Ramos (cell line): ENCODE data around the gene NFIB.

ENCODE experiments used
- in situ Hi-C: fragments of 300-500 bp; cut with MboI; formaldehyde crosslinking; loops from one replicate; pipeline ENCODE4 v1.14.3; 2022; ENCODE audit warnings: low sequenced_read_pairs; ENCODE audit not compliant: unreplicated experiment

NFIB gene

GRCh38 chr9:14313951-14314423 lies at the start of gene NFIB:
Gene NFIB, minus strand, starts transcription at chr9:14314141. Its CDS starts 630 bp downstream, at chr9:14313511.
- in situ Hi-C loops: no loop called here

DNA sequence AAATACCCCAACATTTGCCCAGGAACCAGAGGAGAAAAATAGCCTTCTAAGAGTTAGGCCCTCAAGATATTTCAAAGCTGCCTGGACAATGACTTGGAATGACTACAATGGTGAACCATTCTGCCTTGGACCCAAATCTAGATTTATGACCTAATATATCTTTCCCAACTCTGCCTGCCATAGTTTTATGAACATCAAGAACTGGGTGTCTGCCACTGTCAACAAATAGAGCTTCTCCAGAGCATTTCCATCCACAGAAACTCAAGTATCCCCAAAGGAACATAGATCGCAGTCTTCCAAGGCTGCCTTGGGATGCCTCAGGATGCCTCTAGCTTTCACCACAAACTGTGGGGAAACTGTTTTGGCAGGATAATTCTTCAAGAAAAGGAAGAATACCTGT lies 48.2 kb upstream of the NFIB start:
- in situ Hi-C loops: no loop called here

DNA sequence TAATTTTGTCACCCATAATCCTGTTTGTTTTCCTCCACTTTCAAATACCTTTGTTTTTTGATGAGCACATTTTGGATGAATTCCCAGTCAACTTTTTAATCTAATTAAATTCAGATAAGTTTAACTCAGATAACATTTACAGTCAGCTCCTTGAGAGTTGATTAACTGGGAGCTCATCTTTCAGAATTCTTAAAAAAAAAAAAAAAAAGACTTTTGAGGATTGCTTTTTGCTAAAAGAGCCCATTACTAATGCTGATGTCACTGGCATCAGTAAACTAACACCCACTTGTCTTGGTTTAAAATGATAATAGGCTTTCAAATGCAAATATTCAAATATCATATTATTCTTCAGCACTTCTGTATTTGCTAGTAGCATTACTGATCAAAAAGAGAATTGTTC lies 47.1 kb upstream of the NFIB start:
- in situ Hi-C loops: no loop called here

DNA sequence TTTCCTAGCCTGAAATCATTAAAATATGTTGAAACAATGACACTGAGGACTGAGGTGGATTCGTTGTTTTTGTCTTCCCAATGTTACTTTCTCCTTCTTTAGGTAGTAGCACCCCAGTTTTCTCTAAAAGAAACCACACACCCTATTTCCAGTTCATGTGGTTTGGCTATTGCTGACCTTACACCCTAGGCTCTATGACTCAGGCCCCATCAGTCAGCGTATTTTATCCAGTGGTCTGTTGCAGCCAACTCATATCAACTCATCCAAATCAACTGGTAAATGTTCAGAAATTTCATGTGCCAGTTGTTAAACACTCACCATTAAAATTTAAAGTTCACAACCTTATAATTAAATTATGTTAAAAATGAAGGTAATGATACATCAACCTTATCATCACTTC lies 44.6 kb upstream of the NFIB start:
- in situ Hi-C loops: loop anchor here (10.0 kb wide), 1 partner anchor 924 kb away; no protein-coding TSS in a partner anchor

DNA sequence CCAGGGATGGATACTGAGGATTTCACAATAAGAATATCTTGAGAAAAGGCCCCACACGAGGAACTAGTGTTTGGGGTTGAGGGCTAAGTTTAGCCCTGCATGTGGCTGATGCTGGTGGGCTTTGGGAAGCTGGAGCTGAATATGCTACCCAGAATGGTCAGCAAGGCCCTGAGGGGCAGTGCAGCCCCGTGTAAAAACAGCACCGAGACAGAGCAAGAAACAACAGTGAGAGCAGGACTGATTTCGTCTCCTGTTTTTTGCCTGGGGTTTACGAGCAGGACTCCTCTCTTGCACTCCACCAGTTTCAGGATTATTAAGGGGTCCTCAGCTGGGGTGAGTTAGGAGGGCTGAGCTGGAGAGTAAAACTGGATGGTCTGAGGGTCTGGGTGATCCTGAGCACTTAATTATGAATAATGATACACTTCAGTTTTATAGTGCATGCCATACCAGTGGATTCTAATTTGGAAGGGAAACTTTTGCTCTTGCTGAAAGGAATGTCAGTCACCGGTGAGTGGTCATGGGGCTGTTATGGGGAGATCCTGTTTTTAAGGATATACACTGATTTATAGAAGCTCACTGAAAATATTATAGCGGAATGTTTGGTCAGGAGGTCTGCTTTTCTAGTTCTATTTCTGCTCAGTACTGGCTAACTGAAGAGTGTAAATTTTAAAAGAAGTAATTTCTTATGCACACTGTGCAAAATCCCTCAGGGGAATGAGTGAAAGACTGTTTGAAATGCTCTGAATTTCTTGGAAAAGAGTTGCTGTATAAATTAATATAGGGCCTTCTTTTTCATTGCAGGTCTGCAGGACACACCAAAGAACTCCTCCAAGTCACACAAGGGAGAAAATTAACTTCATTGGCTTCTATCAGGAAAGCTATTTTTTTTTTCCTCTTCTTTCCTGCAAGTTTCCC lies 42.7 kb upstream of the NFIB start:
- in situ Hi-C loops: loop anchor here (10.0 kb wide), 1 partner anchor 922 kb away; no protein-coding TSS in a partner anchor

DNA sequence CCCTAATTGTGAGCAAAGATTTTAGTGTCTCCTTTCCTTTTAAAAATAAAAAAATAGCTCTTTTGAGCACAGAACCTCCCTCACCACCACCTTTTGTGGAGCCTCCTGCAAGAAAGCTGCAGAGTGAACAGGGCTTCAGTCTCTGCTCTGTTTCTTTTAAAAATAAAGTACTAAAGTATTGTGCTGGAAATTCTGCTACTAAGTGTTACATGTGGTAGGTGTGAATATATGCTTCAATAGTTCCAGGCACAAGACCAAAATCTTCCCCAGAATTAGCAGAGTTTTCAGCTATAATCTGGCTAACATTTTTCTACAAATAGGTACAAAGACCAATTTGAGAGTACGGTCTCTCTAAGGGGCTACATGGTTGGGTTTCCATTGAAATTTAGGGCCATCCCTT lies 40.3 kb upstream of the NFIB start:
- in situ Hi-C loops: loop anchor here (10.0 kb wide), 1 partner anchor 919 kb away; no protein-coding TSS in a partner anchor

DNA sequence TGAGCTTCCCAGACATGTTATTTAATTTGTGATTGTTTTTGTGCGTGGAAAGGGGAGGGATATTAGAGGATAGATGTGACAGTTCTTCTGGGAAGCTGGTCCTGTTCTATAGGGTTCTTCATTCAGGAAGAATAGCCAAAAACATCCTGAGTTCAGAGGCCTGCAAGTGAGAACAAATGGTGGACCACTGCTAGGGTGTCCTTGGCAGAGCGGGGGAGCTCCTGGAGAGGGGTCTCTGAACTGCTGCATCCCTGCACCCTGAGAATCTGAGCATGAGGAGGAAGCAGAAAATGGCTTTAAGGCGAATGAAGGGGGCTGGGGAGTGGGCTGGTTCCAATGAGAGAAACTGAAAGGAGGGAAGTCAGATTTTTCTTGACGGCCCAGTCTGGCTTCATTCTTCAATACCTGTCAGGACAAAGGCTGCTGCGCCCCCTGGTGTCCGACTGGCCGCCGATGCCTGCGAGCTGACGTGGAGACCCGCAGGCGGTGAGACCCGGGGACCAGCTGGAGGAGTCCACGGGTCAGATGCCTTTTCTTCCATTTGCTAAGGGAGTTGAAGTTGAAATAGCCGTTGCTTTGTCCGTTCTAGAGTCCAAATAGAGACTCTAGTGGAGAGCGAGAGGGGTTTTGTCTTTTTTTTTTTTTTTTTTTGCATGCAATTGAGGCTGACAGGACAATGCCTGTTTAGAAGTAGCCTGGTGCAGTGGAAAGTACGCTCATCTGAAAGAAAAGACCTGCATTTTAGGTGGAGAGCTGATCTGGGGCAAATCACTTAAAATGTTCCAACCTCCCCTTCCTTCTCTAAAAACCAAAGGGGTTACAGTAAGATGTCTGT lies 39.5 kb upstream of the NFIB start:
- in situ Hi-C loops: loop anchor here (10.0 kb wide), 1 partner anchor 919 kb away; no protein-coding TSS in a partner anchor

DNA sequence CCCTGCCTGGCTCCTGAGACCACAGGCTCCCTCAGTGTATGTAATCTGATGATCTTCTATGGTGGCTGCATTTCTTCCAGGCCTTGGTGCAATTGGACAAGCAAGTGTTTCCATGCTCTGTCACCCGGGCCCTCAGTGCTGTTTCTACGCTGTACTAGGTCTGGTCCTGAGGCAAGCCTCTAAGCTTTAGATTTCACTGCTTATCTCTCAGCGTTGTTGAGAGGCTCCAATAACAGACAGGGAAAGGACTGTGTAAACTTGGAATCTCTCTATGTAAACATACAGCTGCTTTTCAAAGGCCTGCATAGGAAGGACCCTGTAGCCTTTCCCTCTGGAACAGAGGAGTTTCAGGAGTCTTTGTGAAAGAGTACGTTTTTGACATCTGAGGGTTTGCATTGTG lies 38.6 kb upstream of the NFIB start:
- in situ Hi-C loops: loop anchor here (10.0 kb wide), 1 partner anchor 918 kb away; no protein-coding TSS in a partner anchor

DNA sequence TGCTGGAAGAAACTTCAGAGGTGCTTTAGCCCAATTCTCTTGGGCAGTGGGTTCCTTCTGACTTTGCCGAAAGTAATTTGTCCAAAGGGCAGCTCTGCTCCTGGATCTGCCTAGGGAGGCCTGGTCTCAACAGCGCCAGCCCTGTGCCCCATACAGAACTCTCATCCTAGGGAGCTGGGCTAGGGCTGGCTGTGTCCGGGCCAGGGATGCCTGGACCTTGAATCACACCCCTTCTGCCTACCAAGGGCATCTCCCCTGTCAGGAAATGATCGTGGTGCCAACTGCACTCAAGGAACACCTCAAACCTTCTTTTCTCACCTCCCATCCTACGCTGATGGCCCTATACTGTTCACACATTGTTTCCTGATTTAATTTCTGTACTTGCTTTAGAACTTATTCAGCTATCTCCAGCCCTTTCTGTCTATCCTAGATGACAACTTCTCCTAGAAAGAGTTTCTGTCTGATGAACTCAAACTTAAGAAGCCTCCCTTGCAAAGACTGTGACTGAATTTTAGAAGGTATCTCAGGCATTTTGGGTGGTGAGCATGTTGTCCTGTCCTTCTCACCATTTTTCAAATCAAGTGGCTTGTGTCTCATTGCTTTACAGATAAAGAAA lies 37.4 kb upstream of the NFIB start:
- in situ Hi-C loops: loop anchor here (10.0 kb wide), 1 partner anchor 917 kb away; no protein-coding TSS in a partner anchor

GRCh38 chr9:14350754-14351153 lies 36.8 kb upstream of the NFIB start:
- in situ Hi-C loops: loop anchor here (10.0 kb wide), 1 partner anchor 916 kb away; no protein-coding TSS in a partner anchor

DNA sequence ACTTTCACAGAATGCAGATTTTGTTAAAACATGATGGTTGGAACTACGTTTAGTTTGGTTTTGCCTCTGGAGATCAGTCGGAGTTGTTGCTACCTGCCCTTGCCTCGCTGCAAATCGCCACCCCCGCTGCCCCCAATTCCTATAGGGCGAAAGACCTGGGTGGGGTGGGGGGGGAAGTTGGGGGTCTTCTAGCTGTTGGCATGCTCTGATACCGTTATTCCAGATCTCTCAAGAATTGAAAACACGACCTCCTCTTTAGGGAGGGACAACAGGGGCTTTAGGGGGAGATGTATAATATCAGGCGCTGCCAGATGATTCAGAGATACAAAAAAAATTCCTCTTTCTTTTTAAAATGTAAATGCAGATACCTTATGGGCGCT lies 36.4 kb upstream of the NFIB start:
- in situ Hi-C loops: loop anchor here (10.0 kb wide), 1 partner anchor 916 kb away; no protein-coding TSS in a partner anchor

GRCh38 chr9:14349447-14350348 lies 35.8 kb upstream of the NFIB start:
- in situ Hi-C loops: loop anchor here (10.0 kb wide), 1 partner anchor 915 kb away; no protein-coding TSS in a partner anchor

DNA sequence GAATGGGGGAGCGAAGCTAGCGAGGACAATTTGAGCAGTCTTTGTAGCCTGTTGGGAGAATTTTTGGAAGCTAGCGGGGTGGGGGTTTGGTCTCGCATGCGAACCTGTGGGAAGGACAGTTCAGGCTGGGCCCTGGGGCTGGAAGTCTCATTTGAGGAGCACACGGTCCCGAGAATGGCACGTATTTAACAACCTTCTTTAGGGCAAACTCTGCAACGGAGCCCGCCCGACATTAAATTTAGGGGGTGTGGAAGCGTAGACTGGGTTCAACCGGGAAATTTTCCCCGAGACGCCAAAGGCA lies 35.2 kb upstream of the NFIB start:
- in situ Hi-C loops: no loop called here

DNA sequence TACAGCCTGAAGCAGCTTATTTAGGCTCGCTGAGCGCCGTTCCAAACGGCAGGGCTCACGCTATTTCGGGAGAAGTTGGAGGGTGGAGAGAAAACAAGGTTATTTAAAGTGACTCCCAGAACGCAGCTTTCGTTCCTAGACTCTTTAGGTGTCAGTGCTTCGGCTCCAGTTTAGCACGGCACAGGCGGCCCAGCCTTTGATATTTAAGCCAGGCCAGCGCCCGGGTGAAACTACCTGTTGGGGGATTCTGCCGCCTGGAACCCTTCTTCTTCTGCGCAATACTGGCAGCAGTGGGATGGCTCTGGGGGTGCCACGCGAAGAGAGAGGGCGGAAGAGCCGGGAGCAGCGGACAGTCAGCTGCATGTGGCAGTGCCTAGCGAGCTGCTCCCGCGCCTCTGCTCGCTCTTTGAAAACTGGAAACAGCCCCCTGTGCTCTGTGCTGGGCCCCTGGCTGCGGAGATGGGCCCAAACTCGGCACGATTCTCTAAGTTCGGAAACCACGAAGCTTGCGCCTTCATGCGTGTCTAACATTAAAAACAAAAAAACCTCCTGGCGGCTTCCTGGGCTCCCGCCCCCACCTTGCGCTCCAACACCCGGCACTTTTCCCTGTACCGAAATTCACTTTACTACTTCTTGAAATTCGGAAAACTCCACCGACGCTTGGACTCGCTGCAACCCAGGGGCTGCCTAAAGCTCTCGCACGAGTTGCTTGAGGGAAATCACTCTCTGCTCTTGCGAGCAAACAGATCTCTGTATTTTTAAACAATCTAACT lies 34.6 kb upstream of the NFIB start:
- in situ Hi-C loops: no loop called here

DNA sequence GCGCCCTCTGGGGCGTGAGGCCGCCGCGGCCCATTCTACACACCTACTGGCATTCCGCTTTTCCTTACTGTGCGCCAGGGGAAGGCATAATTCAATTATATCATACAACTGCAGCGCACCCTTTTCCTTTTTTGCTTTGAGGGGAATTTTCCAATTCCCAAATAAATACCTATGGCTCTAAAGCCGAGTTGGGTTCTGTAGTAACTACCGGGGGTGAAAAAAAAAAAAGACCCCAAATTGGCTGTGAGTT lies 34.1 kb upstream of the NFIB start:
- in situ Hi-C loops: no loop called here

- in situ Hi-C loops: no loop called here
Observed at GRCh38 chr9:14347406-14348122, 33.6 kb upstream of the NFIB start.

- in situ Hi-C loops: no loop called here
Observed at GRCh38 chr9:14346811-14347405, 33.0 kb upstream of the NFIB start.
